GM23248 (cell line): ENCODE results near the gene ERBB4.

Experiments used
- EZH2 ChIP-seq: fragments of 200-600 bp; sonication (generic); IDR thresholded peaks from 2 replicates; pipeline ENCODE4 v1.6.1; 2018; ENCODE audit warnings: antibody characterized with exemption, mild to moderate bottlenecking; ENCODE audit not compliant: insufficient read depth, poor library complexity, severe bottlenecking
- EZH2phosphoT487 ChIP-seq: fragments of 200-600 bp; sonication (generic); IDR thresholded peaks from 2 replicates; pipeline ENCODE4 v1.6.1; 2018; ENCODE audit warnings: antibody characterized with exemption, moderate library complexity, mild to moderate bottlenecking, low read depth; ENCODE audit not compliant: insufficient read depth

GRCh38 chr2:211598238-211598637 lies 940.4 kb downstream of the ERBB4 start:
- TF ChIP-seq EZH2 (no peak), EZH2phosphoT487 (no peak)
